Neural cell (in vitro differentiated cells): ENCODE measurements around the gene ADAT3. TPM values are rescaled to one million over a fixed set of nuclear protein-coding genes. Genes with fewer than 3 reads are reported as not detected.

Source experiments
- H2AFZ ChIP-seq: fragments of 200-600, 300-800 bp; sonication (generic), shearing (Covaris generic); 2 replicates; pipeline ENCODE4 v1.6.0; 2014; ENCODE audit warnings: low read depth, mild to moderate bottlenecking, antibody characterized with exemption, low read length, moderate library complexity
- H3F3A ChIP-seq: fragments of 200-600 bp; shearing (Covaris generic); 2 replicates; pipeline ENCODE4 v1.6.1; 2016; ENCODE audit warnings: mild to moderate bottlenecking, moderate library complexity, mixed read lengths, antibody characterized with exemption, low read length; ENCODE audit not compliant: insufficient read depth, poor library complexity, severe bottlenecking
- H3K27ac ChIP-seq: fragments of 200-600, 300-800 bp; sonication (generic), shearing (Covaris generic); 2 replicates; pipeline ENCODE4 v1.5.1; 2014; ENCODE audit warnings: mild to moderate bottlenecking, low read length, moderate library complexity
- H3K27me3 ChIP-seq: fragments of 300-800, 200-600 bp; sonication (generic), shearing (Covaris generic); 2 replicates; pipeline ENCODE4 v1.6.0; 2014; ENCODE audit warnings: mild to moderate bottlenecking, low read depth, low read length, moderate library complexity; ENCODE audit not compliant: insufficient read depth
- H3K36me3 ChIP-seq: fragments of 300-800, 200-600 bp; sonication (generic), shearing (Covaris generic); 2 replicates; pipeline ENCODE4 v1.5.1; 2014; ENCODE audit warnings: mild to moderate bottlenecking, antibody characterized with exemption, low read length, moderate library complexity; ENCODE audit not compliant: insufficient read depth
- H3K4me2 ChIP-seq: fragments of 300-800, 200-600 bp; sonication (generic), shearing (Covaris generic); 2 replicates; pipeline ENCODE4 v1.6.0; 2014; ENCODE audit warnings: mild to moderate bottlenecking, low read length
- H3K4me3 ChIP-seq: fragments of 300-800, 200-600 bp; sonication (generic), shearing (Covaris generic); 2 replicates; pipeline ENCODE4 v1.5.1; 2014; ENCODE audit warnings: mild to moderate bottlenecking, low read length, moderate library complexity
- H3K79me2 ChIP-seq: fragments of 200-600 bp; shearing (Covaris generic); replicated peaks from 2 replicates; pipeline ENCODE4 v1.6.0; 2014; ENCODE audit warnings: mild to moderate bottlenecking, low read length, moderate library complexity; ENCODE audit not compliant: insufficient read depth
- H3K9ac ChIP-seq: fragments of 300-800, 200-600 bp; sonication (generic), shearing (Covaris generic); 2 replicates; pipeline ENCODE4 v1.6.1; 2016; ENCODE audit warnings: mild to moderate bottlenecking, low read length, mixed read lengths
- H3K9me2 ChIP-seq: fragments of 200-600 bp; shearing (Covaris generic); 2 replicates; pipeline ENCODE4 v1.6.1; 2016; ENCODE audit warnings: mild to moderate bottlenecking, low read length, mixed read lengths; ENCODE audit not compliant: insufficient read depth
- H3K9me3 ChIP-seq: fragments of 200-600, 300-800 bp; sonication (generic), shearing (Covaris generic); 2 replicates; pipeline ENCODE4 v1.6.1; 2016; ENCODE audit warnings: mild to moderate bottlenecking, mixed run types, low read length, moderate library complexity, mixed read lengths
- H4K20me1 ChIP-seq: fragments of 200-600 bp; shearing (Covaris generic); 2 replicates; pipeline ENCODE4 v1.6.1; 2016; ENCODE audit warnings: mild to moderate bottlenecking, mixed run types; ENCODE audit not compliant: insufficient read depth
- CTCF ChIP-seq: fragments of 450-650 bp; IDR thresholded peaks from 2 replicates; pipeline ENCODE4 v1.5.1; 2014; ENCODE audit warnings: antibody characterized with exemption, mild to moderate bottlenecking, moderate library complexity; ENCODE audit not compliant: poor library complexity, severe bottlenecking
- EP300 ChIP-seq: fragments of 450-650 bp; conservative IDR thresholded peaks from 2 replicates; pipeline ENCODE4 v1.6.1; 2014; ENCODE audit warnings: antibody characterized with exemption, mild to moderate bottlenecking, moderate library complexity; ENCODE audit not compliant: poor library complexity, severe bottlenecking
- EZH2 ChIP-seq: fragments of 200-600, 300-800 bp; shearing (Covaris generic), sonication (generic); IDR thresholded peaks from 2 replicates; pipeline ENCODE4 v1.6.1; 2014; ENCODE audit warnings: antibody characterized with exemption, low read length, borderline replicate concordance, mild to moderate bottlenecking; ENCODE audit not compliant: insufficient read depth, poor library complexity, severe bottlenecking
- MXI1 ChIP-seq: fragments of 450-650 bp; conservative IDR thresholded peaks from 2 replicates; pipeline ENCODE4 v1.6.1; 2014; ENCODE audit warnings: antibody characterized with exemption, mild to moderate bottlenecking; ENCODE audit not compliant: poor library complexity, severe bottlenecking
- POLR2AphosphoS5 ChIP-seq: IDR thresholded peaks from 2 replicates; pipeline ENCODE4 v1.6.1; 2012
- RAD21 ChIP-seq: fragments of 450-650 bp; conservative IDR thresholded peaks from 2 replicates; pipeline ENCODE4 v1.6.1; 2014; ENCODE audit warnings: antibody characterized with exemption, mild to moderate bottlenecking, moderate library complexity
- REST ChIP-seq: IDR thresholded peaks from 2 replicates; pipeline ENCODE4 v1.6.1; 2012; ENCODE audit warnings: borderline replicate concordance
- SMC3 ChIP-seq: fragments of 450-650 bp; conservative IDR thresholded peaks from 2 replicates; pipeline ENCODE4 v1.6.1; 2014; ENCODE audit warnings: antibody characterized with exemption, mild to moderate bottlenecking, moderate library complexity; ENCODE audit not compliant: poor library complexity
- TAF1 ChIP-seq: IDR thresholded peaks from 2 replicates; pipeline ENCODE4 v1.6.1; 2012; ENCODE audit warnings: low read depth
- polyA plus RNA-seq: library from polyadenylated mRNA; depleted of rRNA; stranded (reverse); fragments of >200 nt; gene quantifications from 2 replicates; pipeline ENCODE4 v1.2.3, GENCODE V29; 2014

The ADAT3 gene
- polyA plus RNA-seq, 1 donor from 2014 or later: 1.6 TPM

- H3K27ac ChIP-seq: no peak overlapping the region
- H2AFZ ChIP-seq: no peak overlapping the region
- H3K4me3 ChIP-seq: no peak overlapping the region
- no peak overlapping the region for H3K4me2 ChIP-seq
- peaks cover 5% of the 10 kb centered on the region for H3F3A ChIP-seq
- H3K36me3 ChIP-seq: no peaks in the 10 kb centered on the region
- no peaks in the 10 kb centered on the region for H3K9me3 ChIP-seq
- no peaks in the 10 kb centered on the region for H3K79me2 ChIP-seq
- H3K27me3 ChIP-seq: no peaks in the 10 kb centered on the region
- H3K9ac ChIP-seq: no peak overlapping the region
- no peaks in the 10 kb centered on the region for H3K9me2 ChIP-seq
- H4K20me1 ChIP-seq: no peaks in the 10 kb centered on the region
- TF ChIP-seq EP300 (no peak), EZH2 (no peak), CTCF (no peak), REST (no peak), MXI1 (no peak)
Measured at GRCh38 chr19:1936916-1937610, 31.9 kb downstream of the ADAT3 start.

GRCh38 chr19:1938071-1938470 is 32.9 kb downstream of the ADAT3 start:
- peaks cover 6% of the 10 kb centered on the region for H3K79me2 ChIP-seq
- H3K36me3 ChIP-seq: no peaks in the 10 kb centered on the region
- no peaks in the 10 kb centered on the region for H3K9me3 ChIP-seq
- no peak overlapping the region for H3K9ac ChIP-seq
- H2AFZ ChIP-seq: no peak overlapping the region
- no peaks in the 10 kb centered on the region for H3K9me2 ChIP-seq
- no peak overlapping the region for H3K4me2 ChIP-seq
- H3K4me3 ChIP-seq: no peak overlapping the region
- peaks cover 5% of the 10 kb centered on the region for H3F3A ChIP-seq
- H3K27ac ChIP-seq: no peak overlapping the region
- no peaks in the 10 kb centered on the region for H3K27me3 ChIP-seq
- TF ChIP-seq EZH2 (no peak), SMC3 (no peak), REST (no peak), MXI1 (no peak), RAD21 (no peak), POLR2AphosphoS5 (no peak), EP300 (no peak), TAF1 (no peak), CTCF (no peak)
- no peaks in the 10 kb centered on the region for H4K20me1 ChIP-seq
